HEK293T (cell line): ENCODE data around the gene CXXC5.

Source experiments
- CTBP1 ChIP-seq: fragments of 450-650 bp; IDR thresholded peaks from 2 replicates; pipeline ENCODE4 v1.6.1; 2016; ENCODE audit warnings: borderline replicate concordance
- ELF4 ChIP-seq: fragments of 450-650 bp; IDR thresholded peaks from 2 replicates; pipeline ENCODE4 v1.6.1; 2017; ENCODE audit warnings: antibody characterized with exemption
- FOXA1 ChIP-seq: fragments of 450-650 bp; IDR thresholded peaks from 2 replicates; pipeline ENCODE4 v1.6.1; 2016; ENCODE audit warnings: mild to moderate bottlenecking
- FOXK2 ChIP-seq: fragments of 450-650 bp; IDR thresholded peaks from 2 replicates; pipeline ENCODE4 v1.6.1; 2016; ENCODE audit warnings: mild to moderate bottlenecking
- FOXM1 ChIP-seq: fragments of 450-650 bp; IDR thresholded peaks from 2 replicates; pipeline ENCODE4 v1.6.1; 2017; ENCODE audit warnings: mild to moderate bottlenecking, borderline replicate concordance
- HDGF ChIP-seq: fragments of 450-650 bp; IDR thresholded peaks from 2 replicates; pipeline ENCODE4 v1.6.1; 2017; ENCODE audit warnings: antibody characterized with exemption, borderline replicate concordance
- LEF1 ChIP-seq: fragments of 450-650 bp; IDR thresholded peaks from 2 replicates; pipeline ENCODE4 v1.6.1; 2017; ENCODE audit warnings: mild to moderate bottlenecking, borderline replicate concordance
- PKNOX1 ChIP-seq: fragments of 450-650 bp; IDR thresholded peaks from 2 replicates; pipeline ENCODE4 v1.6.1; 2016
- SP1 ChIP-seq: fragments of 450-650 bp; IDR thresholded peaks from 2 replicates; pipeline ENCODE4 v1.6.1; 2017

GRCh38 chr5:139699351-139699750, 51.2 kb downstream of the CXXC5 start:
- no peak for TF ChIP-seq SP1
- TF ChIP-seq PKNOX1, result no peak
- no peak for TF ChIP-seq LEF1
- no peak for TF ChIP-seq HDGF
- TF ChIP-seq FOXA1, result no peak
- TF ChIP-seq FOXM1, result no peak
- TF ChIP-seq CTBP1, result no peak
- no peak for TF ChIP-seq FOXK2
- no peak for TF ChIP-seq ELF4
